Keratinocyte (primary cell): Measurements from ENCODE around the gene CACNB2. TPM values are rescaled to one million over a fixed set of nuclear protein-coding genes. Genes with fewer than 3 reads are reported as not detected.

Experiments used
- DNase-seq: peaks from one replicate; pipeline ENCODE4 v3.0.0-alpha.2; 2011; ENCODE audit warnings: low read depth, missing footprints, low spot score
- FAIRE-seq: peaks from 2 replicates; lab custom pipeline; 2011; peaks lifted over from hg19 to GRCh38; lab: Jason Lieb, UNC
- H2AFZ ChIP-seq: 2 replicates; pipeline ENCODE4 v1.6.0; 2012; ENCODE audit warnings: low read length, control low read depth, inconsistent platforms; ENCODE audit not compliant: control insufficient read depth
- H3K27ac ChIP-seq: 2 replicates; pipeline ENCODE4 v1.5.1; 2011; ENCODE audit warnings: low read length; ENCODE audit not compliant: control insufficient read depth, insufficient read depth
- H3K27me3 ChIP-seq: 3 replicates; pipeline ENCODE4 v1.6.0; 2011; ENCODE audit warnings: low read length; ENCODE audit not compliant: control insufficient read depth, insufficient read depth; ENCODE audit errors: extremely low read depth
- H3K36me3 ChIP-seq, 2 experiments: 2 replicates in 1 of 2; 3 replicates in 1 of 2; pipeline ENCODE4 v1.5.1; 2011; ENCODE audit warnings: low read length in 2 of 2, mild to moderate bottlenecking in 1 of 2; ENCODE audit not compliant: control insufficient read depth in 2 of 2, insufficient read depth in 2 of 2; ENCODE audit errors: extremely low read depth in 1 of 2
- H3K4me1 ChIP-seq: 3 replicates; pipeline ENCODE4 v1.5.1; 2011; ENCODE audit warnings: low read length; ENCODE audit not compliant: control insufficient read depth, insufficient read depth; ENCODE audit errors: extremely low read depth
- H3K4me2 ChIP-seq: 3 replicates; pipeline ENCODE4 v1.6.0; 2011; ENCODE audit warnings: low read depth, low read length; ENCODE audit not compliant: control insufficient read depth, insufficient read depth; ENCODE audit errors: extremely low read depth
- H3K4me3 ChIP-seq, 3 experiments: fragments of 200-600 bp in 1 of 3; sonication (generic) in 1 of 3; 2 replicates in 2 of 3; 3 replicates in 1 of 3; pipeline ENCODE4 v1.5.1; 2011 to 2016; ENCODE audit warnings: low read length in 3 of 3, mild to moderate bottlenecking in 3 of 3, control low read depth in 2 of 3, inconsistent platforms in 1 of 3, low read depth in 1 of 3, mixed read lengths in 1 of 3, mixed run types in 1 of 3, moderate library complexity in 1 of 3; ENCODE audit not compliant: control insufficient read depth in 2 of 3, insufficient read depth in 2 of 3; ENCODE audit errors: extremely low read depth in 1 of 3
- H3K79me2 ChIP-seq: 2 replicates; pipeline ENCODE4 v1.6.0; 2012; ENCODE audit warnings: low read length; ENCODE audit not compliant: control insufficient read depth, insufficient read depth
- H3K9ac ChIP-seq: 3 replicates; pipeline ENCODE4 v1.6.0; 2011; ENCODE audit warnings: low read length; ENCODE audit not compliant: control insufficient read depth, insufficient read depth; ENCODE audit errors: extremely low read depth
- H3K9me1 ChIP-seq: 3 replicates; pipeline ENCODE4 v1.6.0; 2011; ENCODE audit warnings: low read length; ENCODE audit not compliant: control insufficient read depth, insufficient read depth; ENCODE audit errors: extremely low read depth
- H3K9me3 ChIP-seq: 2 replicates; pipeline ENCODE4 v1.5.1; 2012; ENCODE audit warnings: low read depth, low read length; ENCODE audit not compliant: control insufficient read depth
- H4K20me1 ChIP-seq: 3 replicates; pipeline ENCODE4 v1.6.0; 2011; ENCODE audit warnings: low read length; ENCODE audit not compliant: control insufficient read depth, insufficient read depth; ENCODE audit errors: extremely low read depth
- CTCF ChIP-seq, 3 experiments: IDR thresholded peaks in 1 of 3; conservative IDR thresholded peaks in 1 of 3; optimal IDR thresholded peaks in 1 of 3; 2 replicates in 2 of 3; 3 replicates in 1 of 3; pipeline versions ENCODE3 to v1.5.1; 2011; ENCODE audit warnings: low read length in 3 of 3, mild to moderate bottlenecking in 3 of 3, moderate library complexity in 2 of 3, control low read depth in 1 of 3, inconsistent platforms in 1 of 3; ENCODE audit not compliant: insufficient read depth in 2 of 3; ENCODE audit errors: extremely low read depth in 1 of 3
- EZH2 ChIP-seq: IDR thresholded peaks from one replicate; pipeline ENCODE4 v1.6.1; 2012; ENCODE audit warnings: inconsistent platforms, mild to moderate bottlenecking, low read length, moderate library complexity
- dilution Hi-C: fragments of 300-500 bp; cut with MboI; formaldehyde crosslinking; loops from one replicate; pipeline ENCODE4 v1.7.0; 2020; ENCODE audit warnings: low sequenced_read_pairs; ENCODE audit not compliant: extremely low pct_ligation_motif_present
- polyA plus RNA-seq, 5 experiments: library from polyadenylated mRNA; depleted of rRNA in 3 of 5; stranded (reverse) in 3 of 5; stranded (forward) in 1 of 5; unstranded in 1 of 5; fragments of >200 nt; gene quantifications; 1 replicate in 1 of 5; 2 replicates in 3 of 5; 3 replicates in 1 of 5; pipeline versions ENCODE4 v1.2.1 to v1.2.3, GENCODE V29; 2011 to 2012; ENCODE audit warnings: missing spikeins in 2 of 5, low read depth in 1 of 5, low replicate concordance in 1 of 5

The CACNB2 gene
- polyA plus RNA-seq, 1 donor (not counting 4 experiments of a cell fraction or from before 2014, with no cell fraction given): 0.03 TPM

DNA sequence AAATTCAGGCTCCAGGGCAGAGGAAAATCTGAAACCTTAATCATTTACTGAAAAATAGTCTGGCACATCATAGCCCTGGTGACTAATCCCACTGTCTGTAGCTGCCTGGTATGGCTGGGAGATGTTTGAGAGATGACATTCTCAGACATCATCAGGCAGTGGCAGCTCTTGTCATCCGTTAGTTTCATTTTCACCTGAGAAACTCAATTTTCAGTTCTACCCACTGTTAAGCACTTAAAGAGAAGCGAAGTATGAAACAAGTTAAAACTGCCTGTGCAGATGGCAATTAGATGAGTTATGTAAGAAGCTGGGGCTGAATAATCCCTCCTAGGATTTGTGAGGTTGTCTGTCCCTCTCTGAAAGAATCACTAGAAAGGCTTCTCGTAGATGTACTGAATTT is 361.0 kb downstream of the CACNB2 start:
- dilution Hi-C loops: no loop called here
- no peaks in the 10 kb centered on the region for H3K79me2 ChIP-seq
- no peak overlapping the region for H3K4me3 ChIP-seq
- H3K36me3 ChIP-seq: no peaks in the 10 kb centered on the region
- TF ChIP-seq EZH2: no peak
- no peaks in the 10 kb centered on the region for H3K9me3 ChIP-seq
- no peaks in the 10 kb centered on the region for H4K20me1 ChIP-seq
- no peak for FAIRE-seq
- no peak for DNase-seq
- no peak overlapping the region for H3K9ac ChIP-seq
- H3K4me2 ChIP-seq: no peak overlapping the region
- no peaks in the 10 kb centered on the region for H3K4me1 ChIP-seq
- H3K9me1 ChIP-seq: no peaks in the 10 kb centered on the region
- no peak overlapping the region for H2AFZ ChIP-seq
- no peaks in the 10 kb centered on the region for H3K27me3 ChIP-seq
- no peak overlapping the region for H3K27ac ChIP-seq

DNA sequence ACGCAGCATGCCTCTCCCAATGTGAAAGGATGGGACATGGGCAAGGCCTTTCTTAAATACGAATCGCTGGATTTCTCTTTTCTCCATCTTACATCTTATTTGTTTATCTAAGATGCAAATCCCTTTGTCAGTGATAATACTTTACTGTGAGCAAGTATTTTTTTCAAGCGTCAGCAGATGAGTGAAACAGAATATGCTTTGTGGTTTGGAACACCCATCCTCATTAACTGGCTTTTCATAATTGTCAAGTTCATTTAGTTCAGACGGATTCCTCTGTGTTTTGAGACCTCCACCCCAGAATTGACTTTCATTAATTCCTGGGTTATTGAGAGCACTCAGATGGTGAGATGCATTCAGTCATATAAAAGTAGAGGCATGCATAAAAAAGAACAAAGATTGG is 361.4 kb downstream of the CACNB2 start:
- no peak overlapping the region for H3K4me3 ChIP-seq
- H4K20me1 ChIP-seq: no peaks in the 10 kb centered on the region
- no peak overlapping the region for H3K27ac ChIP-seq
- no peaks in the 10 kb centered on the region for H3K36me3 ChIP-seq
- no peaks in the 10 kb centered on the region for H3K79me2 ChIP-seq
- no peak overlapping the region for H3K4me2 ChIP-seq
- H3K4me1 ChIP-seq: no peaks in the 10 kb centered on the region
- H3K9ac ChIP-seq: no peak overlapping the region
- no peaks in the 10 kb centered on the region for H3K27me3 ChIP-seq
- no peak for TF ChIP-seq CTCF (optimal IDR thresholded peaks at IDR 0.05 in 1 of 3, IDR thresholded peaks at IDR 0.05 in 1 of 3, conservative IDR thresholded peaks at IDR 0.05 in 1 of 3; ENCODE audit: extremely low read depth in 1 of 3, insufficient read depth in 2 of 3, low read length in 3 of 3)
- no peak for TF ChIP-seq EZH2
- no peak overlapping the region for H2AFZ ChIP-seq
- dilution Hi-C loops: no loop called here
- DNase-seq (no peak), FAIRE-seq (no peak)
- H3K9me3 ChIP-seq: no peaks in the 10 kb centered on the region
- H3K9me1 ChIP-seq: no peaks in the 10 kb centered on the region

- Histone ChIP-seq H4K20me1 (no peaks in the 10 kb centered on the region), H3K9ac (no peak overlapping the region), H3K27me3 (no peaks in the 10 kb centered on the region), H3K9me3 (no peaks in the 10 kb centered on the region), H2AFZ (no peak overlapping the region), H3K79me2 (no peaks in the 10 kb centered on the region), H3K4me3 (no peak overlapping the region), H3K9me1 (no peaks in the 10 kb centered on the region), H3K36me3 (no peaks in the 10 kb centered on the region), H3K27ac (no peak overlapping the region), H3K4me1 (no peaks in the 10 kb centered on the region), H3K4me2 (no peak overlapping the region)
- TF ChIP-seq CTCF (optimal IDR thresholded peaks at IDR 0.05 in 1 of 3, IDR thresholded peaks at IDR 0.05 in 1 of 3, conservative IDR thresholded peaks at IDR 0.05 in 1 of 3; ENCODE audit: extremely low read depth in 1 of 3, insufficient read depth in 2 of 3, low read length in 3 of 3) (no peak), EZH2 (no peak)
- no peak for DNase-seq
- no peak for FAIRE-seq
- dilution Hi-C loops: no loop called here
Observed at GRCh38 chr10:18504161-18504560, 363.9 kb downstream of the CACNB2 start.
